Mucosa of descending colon (tissue), 3 donors: ENCODE data around the gene PET100. TPM values are rescaled to one million over a fixed set of nuclear protein-coding genes. Genes with fewer than 3 reads are reported as not detected.
A peak's percentile ranks its signal among the peaks of the same experiment; 100 is the strongest.

Source experiments
- ATAC-seq: fragments of 200-7000 bp; cut with Tn5 transposase; one replicate; pipeline ENCODE4 v1.9.1; 2020; ENCODE audit warnings: mild to moderate bottlenecking, moderate library complexity
- DNase-seq, 3 donors: peaks; one replicate each; pipeline ENCODE4 v3.0.0-alpha.2; 2020
- H3K36me3 ChIP-seq: fragments of 200-600 bp; one replicate; pipeline ENCODE4 v1.8.0; 2021; ENCODE audit warnings: low read depth, mild to moderate bottlenecking
- H3K4me1 ChIP-seq: fragments of 200-600 bp; one replicate; pipeline ENCODE4 v1.8.0; 2021; ENCODE audit warnings: low read depth, mild to moderate bottlenecking
- H3K4me3 ChIP-seq: fragments of 200-600 bp; one replicate; pipeline ENCODE4 v1.8.0; 2021; ENCODE audit warnings: mild to moderate bottlenecking
- H3K9me3 ChIP-seq: fragments of 200-600 bp; one replicate; pipeline ENCODE4 v1.8.0; 2021; ENCODE audit warnings: mild to moderate bottlenecking
- CTCF ChIP-seq: fragments of 200-600 bp; IDR thresholded peaks from one replicate; pipeline ENCODE4 v1.8.0; 2022; ENCODE audit warnings: antibody characterized with exemption, mild to moderate bottlenecking
- intact Hi-C, 2 donors: fragments of 100-400 bp; cut with DNase I in 1 of 2; cut with micrococcal nuclease in 1 of 2; formaldehyde crosslinking; loops; one replicate each; pipeline versions ENCODE4 v1.11.0 to v1.11.1; 2022; cut with DNase I, micrococcal nuclease
- total RNA-seq, 3 donors: library from RNA; stranded (reverse); fragmentation: NEBNext Ultra II Directional in 2 of 3; extraction: Animal tissue kit (Norgen Biotek cat#: 25700) in 2 of 3; gene quantifications; one replicate each; pipeline versions ENCODE4 v1.2.1 to v1.2.4, GENCODE V29; 2021 to 2023
- donor health status: DM: no; HTN: no; CAD: no; lungs with moderate emphysema.
- donor health status: DM: no; HTN: no; CAD: no.
- donor health status: DM: no; HTN: yes; CAD: no.

Gene PET100
- total RNA-seq, 3 donors from 2014 or later: 91.1 to 153 (median 110) TPM

GRCh38 chr19:7676376-7676775 lies 46.8 kb downstream of the PET100 start:
- no peak for TF ChIP-seq CTCF
- H3K36me3 ChIP-seq: no peaks in the 10 kb centered on the region
- H3K4me1 ChIP-seq: peaks cover under 1% of the 10 kb centered on the region
- no peak overlapping the region for H3K4me3 ChIP-seq
- no peak for ATAC-seq
- intact Hi-C loops: no loop called here
- H3K9me3 ChIP-seq: no peaks in the 10 kb centered on the region
- DNase-seq: no peak

- DNase-seq (no peak), ATAC-seq (no peak)
- Histone ChIP-seq H3K9me3 (no peaks in the 10 kb centered on the region), H3K4me3 (no peak within 1 kb of the TSS), H3K4me1 (peaks cover 5% of the 10 kb centered on the region), H3K36me3 (no peaks in the 10 kb centered on the region)
- TF ChIP-seq CTCF: no peak
- intact Hi-C loops: no loop called here
Observed at GRCh38 chr19:7676854-7677253, 47.3 kb downstream of the PET100 start, which contains the start of gene MCEMP1. Gene MCEMP1, plus strand, starts transcription at chr19:7677090. Its CDS starts 31 bp downstream, at chr19:7677121.

- no peak overlapping the region for H3K4me3 ChIP-seq
- no peak for DNase-seq
- H3K9me3 ChIP-seq: no peaks in the 10 kb centered on the region
- intact Hi-C loops: no loop called here
- no peaks in the 10 kb centered on the region for H3K36me3 ChIP-seq
- peaks cover 10% of the 10 kb centered on the region for H3K4me1 ChIP-seq
- TF ChIP-seq CTCF: no peak
- no peak for ATAC-seq
Observed at GRCh38 chr19:7677669-7678311, 48.2 kb downstream of the PET100 start.

GRCh38 chr19:7678971-7679751 lies 49.6 kb downstream of the PET100 start:
- peak; percentile 46 for ATAC-seq
- no peak overlapping the region for H3K4me3 ChIP-seq
- H3K36me3 ChIP-seq: no peaks in the 10 kb centered on the region
- TF ChIP-seq CTCF: no peak
- peak in 2 of 3 donors; percentile 51 to 55 for DNase-seq
- intact Hi-C loops: no loop called here
- H3K4me1 ChIP-seq: peaks cover 10% of the 10 kb centered on the region
- no peaks in the 10 kb centered on the region for H3K9me3 ChIP-seq

- no peak for TF ChIP-seq CTCF
- H3K4me3 ChIP-seq: no peak overlapping the region
- intact Hi-C loops: loop anchor here in 1 of 2 donors (5.0 to 10.0 kb wide), 2 partner anchors 113 to 115 kb away; no protein-coding TSS in a partner anchor
- no peaks in the 10 kb centered on the region for H3K36me3 ChIP-seq
- H3K9me3 ChIP-seq: no peaks in the 10 kb centered on the region
- peaks cover 10% of the 10 kb centered on the region for H3K4me1 ChIP-seq
- ATAC-seq (no peak), DNase-seq (no peak)
Observed at GRCh38 chr19:7679771-7680605, 50.4 kb downstream of the PET100 start.
